ENCODE data around the gene CHN2.

GRCh38 chr7:29328811-29329210 is 134.2 kb downstream of the CHN2 start:
- TF ChIP-seq, protein P1, sequence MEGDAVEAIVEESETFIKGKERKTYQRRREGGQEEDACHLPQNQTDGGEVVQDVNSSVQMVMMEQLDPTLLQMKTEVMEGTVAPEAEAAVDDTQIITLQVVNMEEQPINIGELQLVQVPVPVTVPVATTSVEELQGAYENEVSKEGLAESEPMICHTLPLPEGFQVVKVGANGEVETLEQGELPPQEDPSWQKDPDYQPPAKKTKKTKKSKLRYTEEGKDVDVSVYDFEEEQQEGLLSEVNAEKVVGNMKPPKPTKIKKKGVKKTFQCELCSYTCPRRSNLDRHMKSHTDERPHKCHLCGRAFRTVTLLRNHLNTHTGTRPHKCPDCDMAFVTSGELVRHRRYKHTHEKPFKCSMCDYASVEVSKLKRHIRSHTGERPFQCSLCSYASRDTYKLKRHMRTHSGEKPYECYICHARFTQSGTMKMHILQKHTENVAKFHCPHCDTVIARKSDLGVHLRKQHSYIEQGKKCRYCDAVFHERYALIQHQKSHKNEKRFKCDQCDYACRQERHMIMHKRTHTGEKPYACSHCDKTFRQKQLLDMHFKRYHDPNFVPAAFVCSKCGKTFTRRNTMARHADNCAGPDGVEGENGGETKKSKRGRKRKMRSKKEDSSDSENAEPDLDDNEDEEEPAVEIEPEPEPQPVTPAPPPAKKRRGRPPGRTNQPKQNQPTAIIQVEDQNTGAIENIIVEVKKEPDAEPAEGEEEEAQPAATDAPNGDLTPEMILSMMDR (IDR thresholded peaks at IDR 0.05) = no peak
- TF ChIP-seq EP300 (IDR thresholded peaks at IDR 0.05) = no peak
